ENCODE results near the gene AIRE. TPM values are rescaled to one million over a fixed set of nuclear protein-coding genes. Genes with fewer than 3 reads are reported as not detected.

Gene AIRE
- total and polyA plus RNA-seq, 4 donors: 0.05 TPM; not detected in 3

DNA sequence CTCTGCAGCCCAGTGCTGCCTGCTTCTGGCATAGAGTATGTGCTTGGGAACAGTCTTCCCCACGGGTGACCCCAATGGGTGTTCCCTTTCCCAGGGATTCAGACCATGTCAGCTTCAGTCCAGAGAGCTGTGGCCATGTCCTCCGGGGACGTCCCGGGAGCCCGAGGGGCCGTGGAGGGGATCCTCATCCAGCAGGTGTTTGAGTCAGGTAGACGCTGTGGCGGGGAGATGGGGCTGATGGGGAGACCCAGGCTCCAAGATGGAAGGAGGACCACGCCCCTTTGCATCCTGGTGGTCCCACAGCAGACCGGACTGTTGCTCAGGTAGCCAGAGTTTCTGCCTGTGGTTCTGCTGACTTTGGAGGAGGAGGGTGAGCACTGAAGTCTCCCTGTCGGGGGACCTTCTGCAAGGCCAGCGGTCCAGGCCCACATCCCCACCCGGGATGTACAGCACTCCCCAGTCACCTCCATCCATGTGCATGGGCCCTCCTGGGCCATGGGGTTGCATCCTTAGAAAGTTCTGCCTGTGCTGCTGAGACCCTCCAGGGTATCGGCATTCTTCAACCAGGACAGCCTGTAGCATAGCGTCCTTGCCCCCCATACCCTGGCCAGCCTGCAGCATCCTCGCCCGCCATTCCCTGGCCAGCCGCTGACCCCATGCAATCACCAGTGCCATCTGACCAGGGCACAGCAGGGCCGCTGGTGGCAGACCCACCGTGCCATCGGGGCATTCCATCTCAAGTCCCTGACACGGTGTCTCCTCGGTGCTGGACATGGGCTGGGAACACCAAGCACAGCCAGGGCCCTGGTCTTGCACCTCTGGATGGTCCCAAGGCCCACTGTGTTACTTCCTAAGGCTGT, 2.8 kb downstream of the AIRE start (continued):
- TF ChIP-seq, protein P1, sequence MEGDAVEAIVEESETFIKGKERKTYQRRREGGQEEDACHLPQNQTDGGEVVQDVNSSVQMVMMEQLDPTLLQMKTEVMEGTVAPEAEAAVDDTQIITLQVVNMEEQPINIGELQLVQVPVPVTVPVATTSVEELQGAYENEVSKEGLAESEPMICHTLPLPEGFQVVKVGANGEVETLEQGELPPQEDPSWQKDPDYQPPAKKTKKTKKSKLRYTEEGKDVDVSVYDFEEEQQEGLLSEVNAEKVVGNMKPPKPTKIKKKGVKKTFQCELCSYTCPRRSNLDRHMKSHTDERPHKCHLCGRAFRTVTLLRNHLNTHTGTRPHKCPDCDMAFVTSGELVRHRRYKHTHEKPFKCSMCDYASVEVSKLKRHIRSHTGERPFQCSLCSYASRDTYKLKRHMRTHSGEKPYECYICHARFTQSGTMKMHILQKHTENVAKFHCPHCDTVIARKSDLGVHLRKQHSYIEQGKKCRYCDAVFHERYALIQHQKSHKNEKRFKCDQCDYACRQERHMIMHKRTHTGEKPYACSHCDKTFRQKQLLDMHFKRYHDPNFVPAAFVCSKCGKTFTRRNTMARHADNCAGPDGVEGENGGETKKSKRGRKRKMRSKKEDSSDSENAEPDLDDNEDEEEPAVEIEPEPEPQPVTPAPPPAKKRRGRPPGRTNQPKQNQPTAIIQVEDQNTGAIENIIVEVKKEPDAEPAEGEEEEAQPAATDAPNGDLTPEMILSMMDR (IDR thresholded peaks at IDR 0.05; ENCODE audit: low read depth, low read length, missing input control): no peak
- TF ChIP-seq JUND (IDR thresholded peaks at IDR 0.05): no peak
- no peak for TF ChIP-seq SP1 (IDR thresholded peaks at IDR 0.05)
- TF ChIP-seq RXRA (IDR thresholded peaks at IDR 0.05): no peak
- no peak for TF ChIP-seq HNF4A (conservative IDR thresholded peaks at IDR 0.05)
- no peak for TF ChIP-seq GABPA (IDR thresholded peaks at IDR 0.05 in 1 of 2, conservative IDR thresholded peaks at IDR 0.05 in 1 of 2)
- no peak for TF ChIP-seq TAF1 (conservative IDR thresholded peaks at IDR 0.05)

DNA sequence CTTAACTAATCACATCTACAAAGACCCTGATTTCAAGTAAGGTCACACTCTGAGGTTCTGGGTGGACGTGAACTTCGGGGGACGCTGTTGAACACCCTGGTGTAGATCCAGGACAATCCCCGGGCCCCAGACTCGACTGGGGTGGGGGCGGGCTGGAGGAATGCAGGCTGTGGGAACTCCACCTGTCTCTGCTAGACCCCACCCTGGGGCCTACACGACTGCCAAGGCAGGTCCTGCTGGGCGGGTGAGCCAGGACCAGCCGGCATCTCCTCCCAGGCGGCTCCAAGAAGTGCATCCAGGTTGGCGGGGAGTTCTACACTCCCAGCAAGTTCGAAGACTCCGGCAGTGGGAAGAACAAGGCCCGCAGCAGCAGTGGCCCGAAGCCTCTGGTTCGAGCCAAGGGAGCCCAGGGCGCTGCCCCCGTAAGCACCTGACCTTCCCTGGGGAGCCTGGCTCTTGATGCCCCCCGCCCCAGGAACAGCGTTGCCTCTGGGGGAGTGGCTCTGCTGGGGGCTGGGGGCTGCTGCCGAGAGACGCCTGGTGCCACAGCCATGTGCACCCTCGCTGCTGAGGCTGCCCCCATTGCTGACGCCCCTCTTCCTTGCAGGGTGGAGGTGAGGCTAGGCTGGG, 3.8 kb downstream of the AIRE start:
- TF ChIP-seq, protein P2, sequence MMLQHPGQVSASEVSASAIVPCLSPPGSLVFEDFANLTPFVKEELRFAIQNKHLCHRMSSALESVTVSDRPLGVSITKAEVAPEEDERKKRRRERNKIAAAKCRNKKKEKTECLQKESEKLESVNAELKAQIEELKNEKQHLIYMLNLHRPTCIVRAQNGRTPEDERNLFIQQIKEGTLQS (IDR thresholded peaks at IDR 0.05): no peak
- TF ChIP-seq, protein P3, sequence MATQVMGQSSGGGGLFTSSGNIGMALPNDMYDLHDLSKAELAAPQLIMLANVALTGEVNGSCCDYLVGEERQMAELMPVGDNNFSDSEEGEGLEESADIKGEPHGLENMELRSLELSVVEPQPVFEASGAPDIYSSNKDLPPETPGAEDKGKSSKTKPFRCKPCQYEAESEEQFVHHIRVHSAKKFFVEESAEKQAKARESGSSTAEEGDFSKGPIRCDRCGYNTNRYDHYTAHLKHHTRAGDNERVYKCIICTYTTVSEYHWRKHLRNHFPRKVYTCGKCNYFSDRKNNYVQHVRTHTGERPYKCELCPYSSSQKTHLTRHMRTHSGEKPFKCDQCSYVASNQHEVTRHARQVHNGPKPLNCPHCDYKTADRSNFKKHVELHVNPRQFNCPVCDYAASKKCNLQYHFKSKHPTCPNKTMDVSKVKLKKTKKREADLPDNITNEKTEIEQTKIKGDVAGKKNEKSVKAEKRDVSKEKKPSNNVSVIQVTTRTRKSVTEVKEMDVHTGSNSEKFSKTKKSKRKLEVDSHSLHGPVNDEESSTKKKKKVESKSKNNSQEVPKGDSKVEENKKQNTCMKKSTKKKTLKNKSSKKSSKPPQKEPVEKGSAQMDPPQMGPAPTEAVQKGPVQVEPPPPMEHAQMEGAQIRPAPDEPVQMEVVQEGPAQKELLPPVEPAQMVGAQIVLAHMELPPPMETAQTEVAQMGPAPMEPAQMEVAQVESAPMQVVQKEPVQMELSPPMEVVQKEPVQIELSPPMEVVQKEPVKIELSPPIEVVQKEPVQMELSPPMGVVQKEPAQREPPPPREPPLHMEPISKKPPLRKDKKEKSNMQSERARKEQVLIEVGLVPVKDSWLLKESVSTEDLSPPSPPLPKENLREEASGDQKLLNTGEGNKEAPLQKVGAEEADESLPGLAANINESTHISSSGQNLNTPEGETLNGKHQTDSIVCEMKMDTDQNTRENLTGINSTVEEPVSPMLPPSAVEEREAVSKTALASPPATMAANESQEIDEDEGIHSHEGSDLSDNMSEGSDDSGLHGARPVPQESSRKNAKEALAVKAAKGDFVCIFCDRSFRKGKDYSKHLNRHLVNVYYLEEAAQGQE (IDR thresholded peaks at IDR 0.05): no peak
- TF ChIP-seq HNF4A (conservative IDR thresholded peaks at IDR 0.05) (no peak), HNF4G (IDR thresholded peaks at IDR 0.05) (no peak), FOXA2 (IDR thresholded peaks at IDR 0.05) (no peak), SP1 (IDR thresholded peaks at IDR 0.05) (no peak), YY1 (IDR thresholded peaks at IDR 0.05) (no peak), GABPA (IDR thresholded peaks at IDR 0.05 in 1 of 2, conservative IDR thresholded peaks at IDR 0.05 in 1 of 2) (no peak), TAF1 (conservative IDR thresholded peaks at IDR 0.05) (no peak), RXRA (IDR thresholded peaks at IDR 0.05) (no peak), JUND (IDR thresholded peaks at IDR 0.05) (no peak), NR2F2 (IDR thresholded peaks at IDR 0.05) (no peak), RAD21 (IDR thresholded peaks at IDR 0.05) (no peak)
- TF ChIP-seq, protein P1 (IDR thresholded peaks at IDR 0.05; ENCODE audit: low read depth, low read length, missing input control): no peak
- TF ChIP-seq, protein P4, sequence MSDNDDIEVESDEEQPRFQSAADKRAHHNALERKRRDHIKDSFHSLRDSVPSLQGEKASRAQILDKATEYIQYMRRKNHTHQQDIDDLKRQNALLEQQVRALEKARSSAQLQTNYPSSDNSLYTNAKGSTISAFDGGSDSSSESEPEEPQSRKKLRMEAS (IDR thresholded peaks at IDR 0.05): no peak
- H3K4me1 ChIP-seq (ENCODE audit: control insufficient read depth in 4 of 4, insufficient read depth in 4 of 4, low read length in 3 of 4): no peaks in the 10 kb centered on the region
- no peaks in the 10 kb centered on the region for H3K36me3 ChIP-seq (ENCODE audit: control insufficient read depth in 4 of 4, insufficient read depth in 3 of 4, low read depth in 1 of 4, low read length in 3 of 4)
- H3K9ac ChIP-seq (ENCODE audit: low read depth in 1 of 2, low read length in 2 of 2): no peak overlapping the region
- no peak overlapping the region for H3K27ac ChIP-seq (ENCODE audit: low read depth in 1 of 2, low read length in 2 of 2)
- no peaks in the 10 kb centered on the region for H3K9me3 ChIP-seq (ENCODE audit: control insufficient read depth in 4 of 4, low read length in 3 of 4)
- WGBS: 90% methylated on average over 24 of the region's 24 CpGs
- H3K27me3 ChIP-seq (ENCODE audit: control insufficient read depth in 4 of 4, insufficient read depth in 4 of 4, low read length in 3 of 4): no peaks in the 10 kb centered on the region
- DNase-seq (ENCODE audit: low spot score): no peak
- H3K4me3 ChIP-seq (ENCODE audit: low read depth in 1 of 3, low read length in 3 of 3): no peak overlapping the region
